OCI-LY3 (cell line): ENCODE data around the gene MCM3AP.

Experiments
- H2AFZ ChIP-seq: fragments of 200-600, 300-600 bp; shearing (Covaris generic); 2 replicates; pipeline ENCODE4 v1.6.0; 2014; ENCODE audit warnings: antibody characterized with exemption, low read depth, low read length
- H3K27ac ChIP-seq: fragments of 200-600, 300-600 bp; sonication (generic); 2 replicates; pipeline ENCODE4 v1.5.1; 2014; ENCODE audit warnings: mild to moderate bottlenecking, low read length, moderate library complexity, mixed read lengths
- H3K27me3 ChIP-seq: fragments of 200-600, 300-600 bp; sonication (generic); 2 replicates; pipeline ENCODE4 v1.6.1; 2014; ENCODE audit warnings: low read depth, low read length, mixed read lengths
- H3K36me3 ChIP-seq: fragments of 200-600, 300-600 bp; sonication (generic); replicated peaks from 2 replicates; pipeline ENCODE3; 2014; ENCODE audit warnings: low read depth, low read length, mixed read lengths
- H3K4me1 ChIP-seq: fragments of 300-600, 200-600 bp; sonication (generic); 2 replicates; pipeline ENCODE4 v1.6.1; 2014; ENCODE audit warnings: low read length, mixed read lengths
- H3K4me2 ChIP-seq: fragments of 200-600, 300-600 bp; sonication (generic); 2 replicates; pipeline ENCODE4 v1.6.1; 2014; ENCODE audit warnings: low read length, mixed read lengths
- H3K4me3 ChIP-seq: fragments of 300-600, 200-600 bp; sonication (generic); 2 replicates; pipeline ENCODE4 v1.5.1; 2014; ENCODE audit warnings: antibody characterized with exemption, mild to moderate bottlenecking, low read length, moderate library complexity
- H3K79me2 ChIP-seq: fragments of 300-600, 200-600 bp; shearing (Covaris generic); 2 replicates; pipeline ENCODE4 v1.6.1; 2014; ENCODE audit warnings: mild to moderate bottlenecking, low read length, mixed read lengths
- H3K9ac ChIP-seq: fragments of 300-600, 200-600 bp; shearing (Covaris generic); 2 replicates; pipeline ENCODE4 v1.6.0; 2014; ENCODE audit warnings: mild to moderate bottlenecking, low read length, moderate library complexity
- H3K9me3 ChIP-seq: fragments of 200-600, 300-600 bp; shearing (Covaris generic); 2 replicates; pipeline ENCODE4 v1.6.1; 2014; ENCODE audit warnings: low read length, mixed read lengths; ENCODE audit not compliant: insufficient read depth
- H4K20me1 ChIP-seq: fragments of 200-600, 300-600 bp; sonication (generic); 2 replicates; pipeline ENCODE4 v1.6.1; 2016; ENCODE audit warnings: low read length, mixed read lengths; ENCODE audit not compliant: insufficient read depth
- EZH2phosphoT487 ChIP-seq: fragments of 200-600 bp; shearing (Covaris generic); IDR thresholded peaks from 2 replicates; pipeline ENCODE4 v1.6.1; 2018; ENCODE audit warnings: antibody characterized with exemption, mixed run types, low read depth
- TF ChIP-seq, protein P1 (sequence below): fragments of 200-600, 300-600 bp; sonication (generic); IDR thresholded peaks from 2 replicates; pipeline ENCODE4 v1.5.1; 2014; ENCODE audit warnings: antibody characterized with exemption, low read length, low read depth

Gene MCM3AP

DNA sequence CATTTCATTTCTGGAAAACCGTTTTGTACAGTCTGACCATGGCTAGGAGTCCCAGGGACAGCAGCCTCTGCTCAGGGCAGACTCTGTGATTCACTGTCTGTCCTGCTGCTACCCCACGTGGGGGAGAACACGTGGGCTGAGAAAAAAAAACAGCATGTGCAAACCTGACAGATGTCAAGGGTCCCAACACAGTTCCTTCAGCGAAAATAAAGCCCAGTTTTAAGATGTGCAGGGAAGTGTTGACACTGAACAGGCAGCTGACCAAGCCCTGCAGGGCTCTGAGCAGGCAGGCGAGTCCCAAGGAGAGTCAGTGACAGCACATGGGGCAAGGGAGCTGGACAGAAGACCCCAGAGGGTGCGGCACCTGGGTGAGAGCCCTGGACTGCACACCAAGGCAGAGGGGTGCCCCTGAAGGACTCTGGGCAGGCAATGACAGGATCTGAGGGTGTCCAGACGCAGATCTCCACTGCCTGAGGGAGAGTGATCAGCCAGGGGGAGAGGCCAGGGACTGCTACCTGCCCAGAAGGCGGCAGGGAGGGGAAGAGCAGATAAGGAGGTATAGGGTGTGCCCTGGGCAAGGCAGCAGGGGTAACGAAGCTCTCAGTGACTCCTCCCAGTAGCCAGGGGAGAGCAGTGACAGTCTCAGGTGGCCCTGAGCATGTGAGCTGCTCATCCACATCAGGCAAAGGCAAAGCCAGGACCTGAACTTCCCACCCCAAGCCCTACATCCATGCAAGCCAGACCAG lies 96.0 kb downstream of the MCM3AP start:
- Histone ChIP-seq H3K79me2 (no peaks in the 10 kb centered on the region), H3K27ac (no peak overlapping the region), H3K4me2 (no peak overlapping the region), H4K20me1 (no peaks in the 10 kb centered on the region), H3K9ac (no peak overlapping the region), H3K4me1 (no peaks in the 10 kb centered on the region), H3K27me3 (no peaks in the 10 kb centered on the region), H2AFZ (no peak overlapping the region), H3K36me3 (peaks cover 22% of the 10 kb centered on the region), H3K9me3 (no peaks in the 10 kb centered on the region), H3K4me3 (no peak overlapping the region)
- TF ChIP-seq, protein P1, sequence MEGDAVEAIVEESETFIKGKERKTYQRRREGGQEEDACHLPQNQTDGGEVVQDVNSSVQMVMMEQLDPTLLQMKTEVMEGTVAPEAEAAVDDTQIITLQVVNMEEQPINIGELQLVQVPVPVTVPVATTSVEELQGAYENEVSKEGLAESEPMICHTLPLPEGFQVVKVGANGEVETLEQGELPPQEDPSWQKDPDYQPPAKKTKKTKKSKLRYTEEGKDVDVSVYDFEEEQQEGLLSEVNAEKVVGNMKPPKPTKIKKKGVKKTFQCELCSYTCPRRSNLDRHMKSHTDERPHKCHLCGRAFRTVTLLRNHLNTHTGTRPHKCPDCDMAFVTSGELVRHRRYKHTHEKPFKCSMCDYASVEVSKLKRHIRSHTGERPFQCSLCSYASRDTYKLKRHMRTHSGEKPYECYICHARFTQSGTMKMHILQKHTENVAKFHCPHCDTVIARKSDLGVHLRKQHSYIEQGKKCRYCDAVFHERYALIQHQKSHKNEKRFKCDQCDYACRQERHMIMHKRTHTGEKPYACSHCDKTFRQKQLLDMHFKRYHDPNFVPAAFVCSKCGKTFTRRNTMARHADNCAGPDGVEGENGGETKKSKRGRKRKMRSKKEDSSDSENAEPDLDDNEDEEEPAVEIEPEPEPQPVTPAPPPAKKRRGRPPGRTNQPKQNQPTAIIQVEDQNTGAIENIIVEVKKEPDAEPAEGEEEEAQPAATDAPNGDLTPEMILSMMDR, result no peak
- no peak for TF ChIP-seq EZH2phosphoT487

DNA sequence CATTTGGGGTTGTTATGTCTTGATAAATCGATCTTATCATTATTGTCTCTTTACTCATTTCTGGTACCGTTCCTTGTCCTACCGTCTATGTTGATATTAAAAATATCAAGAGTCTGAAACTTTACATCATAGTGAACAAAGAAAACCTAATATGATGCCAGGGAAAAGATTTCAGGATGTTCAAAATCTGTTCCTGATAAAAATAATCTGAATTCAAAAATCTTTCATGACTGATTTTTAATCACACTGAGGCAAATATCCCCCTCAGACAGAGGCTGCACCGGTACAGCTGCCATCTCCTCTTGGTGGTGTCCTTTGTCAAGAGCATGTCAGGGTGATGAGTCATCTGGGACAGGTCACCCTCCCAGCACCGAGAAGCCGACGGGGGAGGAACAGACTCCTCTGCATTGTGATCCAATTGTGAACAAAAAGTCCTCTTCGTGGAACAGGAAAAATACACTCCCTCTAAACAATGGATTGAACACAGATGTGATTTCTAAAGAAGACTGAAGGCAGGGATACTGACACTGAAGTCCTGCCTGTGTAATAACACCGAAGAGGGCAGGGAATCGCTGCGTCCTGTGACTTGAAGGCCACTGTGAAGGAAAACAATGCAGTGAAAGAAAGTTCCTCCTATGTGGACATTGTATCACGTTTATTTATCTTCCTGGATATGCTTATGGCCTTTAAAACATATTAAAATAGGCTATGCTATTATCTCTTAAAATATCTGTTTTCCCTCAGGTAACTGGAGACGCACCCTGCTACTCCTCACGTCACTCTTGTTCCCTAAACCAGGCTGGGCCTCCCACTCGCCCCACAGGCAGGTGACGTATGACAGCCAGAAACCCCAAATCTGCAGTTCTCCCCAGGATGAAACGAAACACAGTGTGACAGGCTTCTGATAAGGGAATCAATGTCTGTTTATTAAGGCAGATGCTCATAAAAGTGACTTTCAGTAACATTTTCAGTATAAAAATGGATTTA lies 96.9 kb downstream of the MCM3AP start:
- Histone ChIP-seq H3K4me1 (no peaks in the 10 kb centered on the region), H3K27me3 (no peaks in the 10 kb centered on the region), H3K9me3 (no peaks in the 10 kb centered on the region), H3K9ac (no peak overlapping the region), H3K79me2 (no peaks in the 10 kb centered on the region), H3K27ac (no peak overlapping the region), H3K36me3 (peaks cover 15% of the 10 kb centered on the region), H3K4me2 (no peak overlapping the region), H4K20me1 (no peaks in the 10 kb centered on the region), H2AFZ (no peak overlapping the region), H3K4me3 (no peak overlapping the region)
- TF ChIP-seq, protein P1, result no peak
- TF ChIP-seq EZH2phosphoT487, result no peak

DNA sequence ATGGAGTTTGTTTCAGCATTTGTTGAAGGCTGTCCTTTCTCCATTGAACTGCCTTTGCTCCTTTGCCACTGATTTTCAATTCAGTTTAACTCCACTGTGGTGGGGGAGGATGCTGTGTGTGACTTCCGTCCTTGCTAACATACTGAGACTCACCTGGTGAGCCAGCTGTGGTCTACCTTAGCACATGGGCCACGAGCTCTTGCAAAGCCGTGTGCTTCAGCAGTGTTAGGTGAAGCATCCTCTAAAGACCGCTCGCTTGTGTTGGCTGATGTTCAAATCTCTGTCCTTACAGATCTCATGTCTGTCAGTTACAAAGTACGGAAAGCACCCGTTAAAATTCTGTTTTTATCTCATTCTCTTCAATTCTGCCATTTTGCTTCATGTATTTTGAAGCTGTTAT lies 97.6 kb downstream of the MCM3AP start:
- H3K9me3 ChIP-seq, result no peaks in the 10 kb centered on the region
- H3K79me2 ChIP-seq, result no peaks in the 10 kb centered on the region
- H3K4me2 ChIP-seq, result no peak overlapping the region
- H4K20me1 ChIP-seq, result no peaks in the 10 kb centered on the region
- H3K27me3 ChIP-seq, result no peaks in the 10 kb centered on the region
- no peaks in the 10 kb centered on the region for H3K4me1 ChIP-seq
- H2AFZ ChIP-seq, result no peak overlapping the region
- TF ChIP-seq, protein P1, result no peak
- TF ChIP-seq EZH2phosphoT487, result no peak
- H3K9ac ChIP-seq, result no peak overlapping the region
- H3K4me3 ChIP-seq, result no peak overlapping the region
- peaks cover 15% of the 10 kb centered on the region for H3K36me3 ChIP-seq
- H3K27ac ChIP-seq, result no peak overlapping the region

DNA sequence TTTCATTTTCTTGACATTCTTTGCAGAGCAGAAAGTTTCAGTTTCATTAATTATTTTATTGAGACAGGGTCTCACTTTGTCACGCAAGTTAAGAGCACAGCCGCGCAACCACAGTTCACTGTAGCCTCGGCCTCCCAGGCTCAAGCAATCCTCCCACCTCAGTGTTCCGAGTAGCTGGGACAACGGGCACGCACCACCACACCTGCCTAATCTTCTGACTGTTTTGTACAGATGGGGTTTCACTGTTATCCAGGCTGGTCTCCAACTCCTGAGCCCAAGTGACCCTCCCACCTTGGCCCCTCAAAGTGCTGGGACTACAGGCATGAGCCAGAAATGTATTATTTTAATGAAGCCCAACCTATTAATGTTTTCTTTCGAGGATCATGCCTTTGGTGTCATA lies 98.2 kb downstream of the MCM3AP start:
- no peak overlapping the region for H3K9ac ChIP-seq
- H3K4me1 ChIP-seq, result no peaks in the 10 kb centered on the region
- H4K20me1 ChIP-seq, result no peaks in the 10 kb centered on the region
- H3K36me3 ChIP-seq, result peaks cover 15% of the 10 kb centered on the region
- H3K27me3 ChIP-seq, result no peaks in the 10 kb centered on the region
- H3K4me3 ChIP-seq, result no peak overlapping the region
- TF ChIP-seq, protein P1, result no peak
- no peak for TF ChIP-seq EZH2phosphoT487
- H3K79me2 ChIP-seq, result no peaks in the 10 kb centered on the region
- no peak overlapping the region for H3K4me2 ChIP-seq
- no peaks in the 10 kb centered on the region for H3K9me3 ChIP-seq
- no peak overlapping the region for H2AFZ ChIP-seq
- no peak overlapping the region for H3K27ac ChIP-seq
